B cell (primary cell): Measurements from ENCODE around the gene PLEKHB1.

Source experiments
- EZH2 ChIP-seq: IDR thresholded peaks from 2 replicates; pipeline ENCODE4 v1.6.1; 2012; ENCODE audit warnings: borderline replicate concordance, low read depth, mild to moderate bottlenecking, moderate library complexity, low read length; ENCODE audit not compliant: insufficient read depth, poor library complexity, severe bottlenecking
- TF ChIP-seq, protein P1 (sequence below): fragments of 200-600 bp; IDR thresholded peaks from one replicate; pipeline ENCODE4 v1.8.0; 2022; ENCODE audit warnings: antibody characterized with exemption, mild to moderate bottlenecking

DNA sequence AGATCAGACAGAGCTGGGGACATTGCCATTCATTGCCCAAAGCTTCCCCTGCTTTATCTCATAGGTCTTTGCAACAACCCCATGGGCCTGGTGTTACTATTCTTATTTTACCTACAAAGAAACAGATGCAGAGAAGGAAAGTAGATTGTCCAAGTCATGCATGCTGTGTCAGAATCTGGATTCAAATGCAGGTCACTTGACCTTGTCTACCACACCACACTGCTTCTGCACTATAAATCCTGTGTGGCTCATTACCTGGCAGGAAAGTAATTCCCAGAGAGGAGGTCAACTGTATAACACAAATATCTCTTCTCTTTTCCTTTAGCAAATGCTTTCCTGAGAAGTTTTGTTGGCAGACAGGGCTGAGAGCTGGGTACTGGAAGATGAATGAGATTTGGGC, 18.5 kb downstream of the PLEKHB1 start:
- TF ChIP-seq EZH2: no peak
- TF ChIP-seq, protein P1, sequence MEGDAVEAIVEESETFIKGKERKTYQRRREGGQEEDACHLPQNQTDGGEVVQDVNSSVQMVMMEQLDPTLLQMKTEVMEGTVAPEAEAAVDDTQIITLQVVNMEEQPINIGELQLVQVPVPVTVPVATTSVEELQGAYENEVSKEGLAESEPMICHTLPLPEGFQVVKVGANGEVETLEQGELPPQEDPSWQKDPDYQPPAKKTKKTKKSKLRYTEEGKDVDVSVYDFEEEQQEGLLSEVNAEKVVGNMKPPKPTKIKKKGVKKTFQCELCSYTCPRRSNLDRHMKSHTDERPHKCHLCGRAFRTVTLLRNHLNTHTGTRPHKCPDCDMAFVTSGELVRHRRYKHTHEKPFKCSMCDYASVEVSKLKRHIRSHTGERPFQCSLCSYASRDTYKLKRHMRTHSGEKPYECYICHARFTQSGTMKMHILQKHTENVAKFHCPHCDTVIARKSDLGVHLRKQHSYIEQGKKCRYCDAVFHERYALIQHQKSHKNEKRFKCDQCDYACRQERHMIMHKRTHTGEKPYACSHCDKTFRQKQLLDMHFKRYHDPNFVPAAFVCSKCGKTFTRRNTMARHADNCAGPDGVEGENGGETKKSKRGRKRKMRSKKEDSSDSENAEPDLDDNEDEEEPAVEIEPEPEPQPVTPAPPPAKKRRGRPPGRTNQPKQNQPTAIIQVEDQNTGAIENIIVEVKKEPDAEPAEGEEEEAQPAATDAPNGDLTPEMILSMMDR: no peak
